Omental fat pad (tissue), 4 donors: Measurements from ENCODE around the gene GNAZ. TPM values are rescaled to one million over a fixed set of nuclear protein-coding genes. Genes with fewer than 3 reads are reported as not detected.

Experiments used
- ATAC-seq: fragments of 150-250 bp; one replicate; pipeline ENCODE4 v1.9.1; 2016; ENCODE audit warnings: mild to moderate bottlenecking, moderate library complexity; ENCODE audit not compliant: low FRiP score
- DNase-seq: peaks from one replicate; pipeline ENCODE4 v3.0.0-alpha.2; 2019; ENCODE audit warnings: low spot score
- total RNA-seq, 4 donors: library from RNA; depleted of rRNA; stranded (reverse); fragments of >200 nt; gene quantifications; one replicate each; pipeline ENCODE4 v1.1.0, GENCODE V29; 2016
- TF ChIP-seq, protein P1 (sequence below), 3 donors: fragments of 450-650 bp; IDR thresholded peaks; one replicate each; pipeline ENCODE4 v1.5.1; 2016 to 2017; ENCODE audit warnings: antibody characterized with exemption in 3 of 3, mild to moderate bottlenecking in 3 of 3, moderate library complexity in 2 of 3

The GNAZ gene
- total RNA-seq, 4 donors from 2014 or later = 8.6 to 25.1 (median 16.5) TPM

DNA sequence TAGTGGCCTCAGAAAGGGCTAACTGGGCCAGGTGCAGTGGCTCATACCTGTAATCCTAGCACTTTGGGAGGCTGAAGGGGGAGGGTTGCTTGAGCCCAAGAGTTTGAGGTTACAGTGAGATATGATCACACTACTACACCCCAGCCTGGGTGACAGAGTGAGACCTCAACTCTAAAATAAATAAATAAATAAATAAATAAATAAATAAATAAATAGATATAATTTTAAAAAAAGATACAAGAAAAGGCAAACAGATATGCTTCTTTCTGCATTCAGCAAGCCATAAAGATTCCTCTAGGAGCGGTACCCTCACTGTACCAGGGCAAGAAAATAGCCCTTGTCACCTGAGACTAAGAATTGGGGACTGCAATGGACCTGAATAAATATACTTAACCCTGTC is 72.8 kb downstream of the GNAZ start:
- DNase-seq = no peak
- TF ChIP-seq, protein P1, sequence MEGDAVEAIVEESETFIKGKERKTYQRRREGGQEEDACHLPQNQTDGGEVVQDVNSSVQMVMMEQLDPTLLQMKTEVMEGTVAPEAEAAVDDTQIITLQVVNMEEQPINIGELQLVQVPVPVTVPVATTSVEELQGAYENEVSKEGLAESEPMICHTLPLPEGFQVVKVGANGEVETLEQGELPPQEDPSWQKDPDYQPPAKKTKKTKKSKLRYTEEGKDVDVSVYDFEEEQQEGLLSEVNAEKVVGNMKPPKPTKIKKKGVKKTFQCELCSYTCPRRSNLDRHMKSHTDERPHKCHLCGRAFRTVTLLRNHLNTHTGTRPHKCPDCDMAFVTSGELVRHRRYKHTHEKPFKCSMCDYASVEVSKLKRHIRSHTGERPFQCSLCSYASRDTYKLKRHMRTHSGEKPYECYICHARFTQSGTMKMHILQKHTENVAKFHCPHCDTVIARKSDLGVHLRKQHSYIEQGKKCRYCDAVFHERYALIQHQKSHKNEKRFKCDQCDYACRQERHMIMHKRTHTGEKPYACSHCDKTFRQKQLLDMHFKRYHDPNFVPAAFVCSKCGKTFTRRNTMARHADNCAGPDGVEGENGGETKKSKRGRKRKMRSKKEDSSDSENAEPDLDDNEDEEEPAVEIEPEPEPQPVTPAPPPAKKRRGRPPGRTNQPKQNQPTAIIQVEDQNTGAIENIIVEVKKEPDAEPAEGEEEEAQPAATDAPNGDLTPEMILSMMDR (IDR thresholded peaks at IDR 0.05) = no peak
- ATAC-seq = no peak

DNA sequence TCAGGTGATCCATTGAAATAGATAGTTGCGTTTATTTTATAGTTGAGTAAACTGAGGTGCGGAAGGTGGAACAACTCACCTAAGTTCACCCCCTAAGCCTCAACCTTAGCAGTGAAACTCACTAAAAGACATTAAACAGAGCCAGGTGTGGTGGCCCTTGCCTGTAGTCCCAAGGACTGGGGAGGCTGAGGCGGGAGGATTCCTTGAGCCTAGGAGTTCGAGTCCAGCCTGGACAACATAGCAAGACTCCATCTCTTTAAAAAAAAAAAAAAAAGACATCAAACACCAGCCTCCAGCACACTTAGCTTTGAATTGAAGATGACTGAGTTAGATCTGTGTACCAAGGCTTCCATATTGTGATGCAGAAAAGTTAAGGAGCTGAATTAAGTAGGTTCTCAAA is 74.1 kb downstream of the GNAZ start:
- no peak for ATAC-seq
- TF ChIP-seq, protein P1 (IDR thresholded peaks at IDR 0.05) = no peak
- no peak for DNase-seq

DNA sequence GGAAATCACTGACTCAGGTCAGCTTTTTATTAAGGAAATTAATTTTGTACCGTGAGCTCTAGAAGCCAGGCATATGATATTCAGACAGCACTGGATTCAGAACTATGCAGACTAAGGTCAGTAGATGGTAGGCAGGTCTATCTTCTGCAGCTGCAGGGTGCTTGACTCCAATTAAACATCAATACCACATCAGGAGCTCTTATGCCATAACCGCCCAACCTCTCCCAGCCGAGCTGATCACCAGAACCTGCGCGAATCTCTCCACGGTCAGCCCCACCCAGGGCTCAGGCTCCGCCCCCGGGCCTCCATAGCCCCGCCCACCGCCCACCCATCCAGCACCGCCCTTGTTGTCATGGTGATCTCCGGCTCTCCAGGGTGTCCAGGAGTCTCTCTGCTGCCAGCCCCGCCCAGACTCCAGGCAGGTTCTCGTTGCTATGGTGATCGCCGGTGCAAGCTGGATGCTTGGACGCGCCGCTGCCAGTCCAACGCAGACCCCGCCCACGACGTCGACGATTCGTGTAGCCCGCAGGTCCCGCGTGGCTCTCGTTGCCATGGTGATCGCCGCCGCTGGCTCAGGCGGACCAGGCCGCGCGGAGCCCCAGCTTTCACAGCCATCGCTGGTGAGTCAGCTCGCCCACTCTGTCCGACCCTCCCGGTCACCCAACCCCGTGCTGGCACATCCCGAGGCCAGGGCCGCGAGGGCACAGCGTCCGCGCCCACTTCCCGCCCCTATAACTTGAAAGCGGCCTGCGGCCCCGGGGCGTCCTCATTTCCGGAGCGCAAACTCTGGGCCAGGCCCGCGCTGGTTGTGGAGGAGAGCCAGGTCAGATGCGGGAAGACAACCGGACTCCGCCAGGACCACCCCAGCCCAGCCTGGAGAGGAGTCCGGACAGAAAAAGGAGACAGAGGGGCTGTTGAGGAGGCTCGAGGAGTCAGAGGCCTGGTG is 74.9 kb downstream of the GNAZ start, which contains the start of gene RAB36:
Gene RAB36 (plus strand): TSS at position 546 of the 946 bp plus-strand sequence. CDS start 1,140 bp downstream, outside the sequence.
- TF ChIP-seq, protein P1 (IDR thresholded peaks at IDR 0.05) = no peak
- peak; percentile 91 for ATAC-seq

DNA sequence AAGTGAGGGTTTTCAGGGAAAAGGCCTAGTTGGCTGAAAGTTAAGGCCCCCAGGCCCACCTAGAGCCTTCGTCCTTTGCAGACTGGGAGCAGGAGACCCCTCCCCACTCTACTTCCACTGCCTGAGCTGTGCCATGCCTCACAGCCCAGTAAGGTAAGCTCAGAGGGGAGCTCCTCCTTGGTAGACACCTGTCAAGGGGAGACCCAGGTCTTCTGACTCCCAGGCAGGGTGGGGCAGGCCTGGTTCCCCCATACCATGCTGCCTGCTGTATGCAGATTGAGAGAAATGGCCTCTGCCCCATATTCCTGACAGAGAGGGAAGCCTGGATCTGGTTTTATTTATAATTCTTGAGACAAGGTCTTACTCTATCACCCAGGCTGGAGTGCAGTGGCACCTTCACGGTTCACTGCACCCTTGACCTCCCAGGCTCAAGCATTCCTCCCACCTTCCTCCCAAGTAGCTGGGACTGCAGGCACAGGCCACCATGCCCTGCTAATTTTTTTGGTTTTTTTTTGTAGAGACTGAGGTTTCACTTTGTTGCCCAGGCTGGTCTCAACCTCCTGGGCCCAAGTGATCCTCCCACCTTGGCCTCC is 75.7 kb downstream of the GNAZ start:
- no peak for DNase-seq
- ATAC-seq = no peak
- TF ChIP-seq, protein P1 (IDR thresholded peaks at IDR 0.05) = no peak

More for the DNA sequence above, 74.9 kb downstream of the GNAZ start, which contains the start of gene RAB36:
- DNase-seq = peak; percentile 96

DNA sequence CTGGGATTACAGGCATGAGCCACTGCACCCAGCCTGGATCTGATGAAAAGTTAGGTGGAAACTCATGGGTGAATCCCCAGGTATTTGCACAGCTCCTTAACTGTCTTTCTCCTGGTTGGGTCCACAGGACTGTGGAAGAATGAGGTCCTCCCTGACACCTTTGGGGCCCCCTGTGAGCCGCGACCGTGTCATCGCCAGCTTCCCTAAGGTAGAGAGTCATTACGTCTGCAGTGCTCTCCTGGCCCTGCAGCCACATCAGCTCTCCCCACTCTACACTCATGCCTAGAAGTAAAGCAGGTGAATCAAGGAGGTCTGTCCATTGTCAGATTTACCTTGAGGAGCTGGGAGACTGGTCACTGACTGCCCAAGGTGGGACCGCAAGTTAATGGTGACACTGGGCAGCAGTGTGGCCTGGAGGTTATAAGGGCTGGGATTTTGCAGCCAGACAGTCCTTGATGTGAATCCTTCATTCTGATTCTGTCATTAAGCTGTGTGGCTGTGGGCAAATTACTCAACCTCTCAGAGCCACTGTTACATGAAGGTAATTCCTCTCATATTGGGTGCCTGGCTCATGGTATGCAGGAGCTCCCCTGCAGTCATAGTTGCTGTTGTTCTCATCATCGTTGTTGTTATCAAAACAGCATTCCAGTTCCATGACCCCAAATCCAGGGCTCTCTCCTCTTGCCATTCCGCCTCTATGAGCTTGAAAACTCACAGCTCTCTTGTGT is 76.3 kb downstream of the GNAZ start:
- ATAC-seq (no peak), DNase-seq (no peak)
- TF ChIP-seq, protein P1 (IDR thresholded peaks at IDR 0.05) = no peak

DNA sequence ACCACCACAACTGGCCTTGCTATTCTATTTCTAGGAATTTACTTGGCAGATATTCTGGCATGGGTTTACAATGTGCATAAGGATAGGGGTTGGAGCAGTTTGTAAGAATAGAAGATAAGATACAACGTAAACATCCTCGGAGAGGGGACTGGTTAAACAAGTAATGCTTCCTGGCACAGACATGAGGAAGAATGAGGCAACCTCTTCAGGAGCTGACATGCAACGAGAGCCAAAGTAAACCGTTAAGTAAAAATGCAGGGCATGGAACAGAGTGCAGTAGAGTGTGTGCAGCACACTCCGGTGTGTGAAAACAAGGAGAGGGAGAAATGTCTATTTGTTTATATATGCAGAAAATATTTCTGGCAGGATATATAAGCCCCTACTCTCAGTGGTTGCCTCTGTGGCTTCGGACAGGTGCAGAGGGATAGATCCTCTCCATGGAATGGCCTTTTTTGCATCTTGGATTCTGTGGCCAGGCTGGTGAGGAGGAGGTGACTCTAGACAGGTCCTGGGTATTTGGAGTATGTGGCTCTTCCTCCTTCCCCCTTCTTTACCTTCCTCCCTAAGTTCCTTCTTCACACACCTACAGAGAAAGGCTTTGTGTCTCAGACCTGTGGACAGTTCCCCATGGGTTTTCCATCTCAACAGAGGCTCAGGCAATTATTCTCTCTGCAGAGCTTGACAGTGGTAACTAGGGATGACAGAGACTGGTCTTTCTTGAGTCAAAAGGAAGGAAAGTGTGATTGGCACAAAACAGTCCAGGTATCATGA is 77.5 kb downstream of the GNAZ start:
- DNase-seq = no peak
- ATAC-seq = no peak
- TF ChIP-seq, protein P1 (IDR thresholded peaks at IDR 0.05) = no peak
